ENCODE results near the gene KIR2DL1. TPM values are rescaled to one million over a fixed set of nuclear protein-coding genes. Genes with fewer than 3 reads are reported as not detected.

The KIR2DL1 gene
- total RNA-seq, 1 experiment from 2014 or later: not detected

- no peak overlapping the region for H2BK120ac ChIP-seq (ENCODE audit: low read depth, low read length, poor library complexity, severe bottlenecking)
- H3K23me2 ChIP-seq (ENCODE audit: insufficient read length, low read depth, low read length, poor library complexity, severe bottlenecking): no peaks in the 10 kb centered on the region
- no peak overlapping the region for H3K27ac Mint-ChIP-seq
- H3K79me1 ChIP-seq (ENCODE audit: insufficient read depth, low read depth, low read length, poor library complexity, severe bottlenecking): no peaks in the 10 kb centered on the region
- no peak overlapping the region for H3K27ac ChIP-seq (ENCODE audit: insufficient read length, low read depth, low read length)
- H3T11ph ChIP-seq (ENCODE audit: low read length): no peak overlapping the region
- H3K14ac ChIP-seq (ENCODE audit: insufficient read depth, low read length): no peak overlapping the region
- no peaks in the 10 kb centered on the region for H3K4me1 Mint-ChIP-seq
- H3K36me3 Mint-ChIP-seq (ENCODE audit: insufficient read depth in 1 of 3, low read depth in 3 of 3): peaks cover 18 to 46% (median 22%) of the 10 kb centered on the region in 3 experiments; a peak in 6 of 7 replicates
- no peak overlapping the region for H3K9ac ChIP-seq (ENCODE audit: extremely low read depth, insufficient read length, low read length)
- H2BK5ac ChIP-seq (ENCODE audit: insufficient read length, low read length): no peak overlapping the region
- no peaks in the 10 kb centered on the region for H4K20me1 ChIP-seq (ENCODE audit: control insufficient read depth, insufficient read depth, insufficient read length)
- H3K4me1 ChIP-seq (ENCODE audit: insufficient read depth, low read length): no peaks in the 10 kb centered on the region
- H2AK5ac ChIP-seq (ENCODE audit: insufficient read length, low read length): no peak overlapping the region
- no peak overlapping the region for H2BK15ac ChIP-seq (ENCODE audit: low read depth, low read length)
- no peak for DNase-seq
- no peak overlapping the region for H4K8ac ChIP-seq (replicated peaks; ENCODE audit: insufficient read length, low read depth, low read length)
- no peak overlapping the region for H4K5ac ChIP-seq (ENCODE audit: insufficient read length, low read depth, low read length)
- peaks cover 75% of the 10 kb centered on the region for H3K9me3 ChIP-seq (ENCODE audit: control insufficient read depth, low read depth, low read length)
- H2BK12ac ChIP-seq (ENCODE audit: insufficient read length, low read depth, low read length): no peak overlapping the region
- H3K4me3 Mint-ChIP-seq: no peak overlapping the region
- no peak overlapping the region for H2AFZ ChIP-seq (ENCODE audit: low read length)
- H3K9me3 Mint-ChIP-seq: peaks cover 88 to 92% of the 10 kb centered on the region in 2 experiments
- TF ChIP-seq CTCF (conservative IDR thresholded peaks at IDR 0.05): no peak
- H4K91ac ChIP-seq (ENCODE audit: insufficient read length, low read depth, low read length): no peak overlapping the region
- peaks cover 3% of the 10 kb centered on the region; the same call in 1 of the 2 replicates for H3K27me3 Mint-ChIP-seq (ENCODE audit: low read depth)
- H3K23ac ChIP-seq (ENCODE audit: insufficient read length, low read depth, low read length): no peak overlapping the region
- no CpG with 5 or more reads among the region's 1 CpG for WGBS (ENCODE audit: extremely low coverage, insufficient read length, low lambda C conversion rate)
- H3K79me2 ChIP-seq (ENCODE audit: insufficient read depth, low read length): no peaks in the 10 kb centered on the region
- H3K18ac ChIP-seq (ENCODE audit: insufficient read length, low read depth, low read length): no peak overlapping the region
- H3K4ac ChIP-seq (ENCODE audit: low read depth, low read length): no peak overlapping the region
- H3K4me2 ChIP-seq (ENCODE audit: insufficient read depth, insufficient read length, low read length): no peak overlapping the region
- no peak overlapping the region for H3K56ac ChIP-seq (ENCODE audit: insufficient read length, low read depth, low read length)
- H3K27me3 ChIP-seq (ENCODE audit: insufficient read depth, low read length): no peaks in the 10 kb centered on the region
- no peak overlapping the region for H2BK20ac ChIP-seq (ENCODE audit: low read depth, low read length, poor library complexity, severe bottlenecking)
Measured at GRCh38 chr19:54738715-54739114, 30.9 kb upstream of the KIR2DL1 start.

Measured in H9 (cell line).